T-helper 2 cell treated with Interferon-gamma antibody and Interleukin-4, amounts not matched to agents 100 ng/mL and 5 ng/mL, for 36 hours (primary cell): ENCODE measurements around the gene SYCN. TPM values are rescaled to one million over a fixed set of nuclear protein-coding genes. Genes with fewer than 3 reads are reported as not detected.
"Not testable (repeated sequence)": the region's sequence is repeated elsewhere in the genome, so short reads cannot be mapped to it uniquely, and the experiment has no call there.

Source experiments
- intact Hi-C: fragments of 100-400 bp; cut with micrococcal nuclease; formaldehyde crosslinking; loops from one replicate; pipeline ENCODE4 v1.15.1; 2023
- total RNA-seq: library from RNA; stranded (reverse); gene quantifications from 2 replicates; pipeline ENCODE4 v1.2.3, GENCODE V29; 2022

SYCN gene
- total RNA-seq, 1 donor from 2014 or later, result not detected

DNA sequence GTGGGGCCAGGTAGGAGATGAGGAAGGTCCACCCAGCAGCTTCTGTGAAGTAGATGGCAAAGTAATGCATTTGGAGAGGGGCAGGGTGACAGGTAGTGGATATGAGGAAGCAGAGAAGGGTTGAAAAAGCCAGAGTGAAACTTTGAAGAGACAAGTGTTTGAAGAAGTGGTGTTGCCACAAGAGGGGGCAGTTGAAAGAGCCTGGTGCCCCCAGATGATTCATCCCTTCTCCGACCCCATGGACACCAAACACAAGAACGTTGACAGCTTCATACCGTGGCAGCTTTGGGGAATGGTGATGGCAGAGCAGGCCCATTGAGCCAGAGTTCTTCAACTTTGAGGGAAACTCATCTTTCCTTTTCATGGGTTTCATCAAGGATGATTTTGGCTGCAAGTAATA lies 20.8 kb upstream of the SYCN start:
- intact Hi-C loops, result no loop called here

- intact Hi-C loops, result no loop called here
Measured at GRCh38 chr19:39223703-39224279, 19.7 kb upstream of the SYCN start.

GRCh38 chr19:39219108-39219507 lies 15.0 kb upstream of the SYCN start:
- intact Hi-C loops, result not testable (repeated sequence)

- intact Hi-C loops, result no loop called here
Measured at GRCh38 chr19:39218230-39219007, 14.4 kb upstream of the SYCN start.

GRCh38 chr19:39217094-39217493 lies 13.0 kb upstream of the SYCN start:
- intact Hi-C loops, result no loop called here

- intact Hi-C loops, result not testable (repeated sequence)
Measured at GRCh38 chr19:39215323-39215722, 11.3 kb upstream of the SYCN start.

- intact Hi-C loops, result loop anchor here (1.0 kb wide), 2 partner anchors 116 to 200 kb away; partner anchors contain the start of gene PLEKHG2
Measured at GRCh38 chr19:39212375-39212742, 8.3 kb upstream of the SYCN start.

DNA sequence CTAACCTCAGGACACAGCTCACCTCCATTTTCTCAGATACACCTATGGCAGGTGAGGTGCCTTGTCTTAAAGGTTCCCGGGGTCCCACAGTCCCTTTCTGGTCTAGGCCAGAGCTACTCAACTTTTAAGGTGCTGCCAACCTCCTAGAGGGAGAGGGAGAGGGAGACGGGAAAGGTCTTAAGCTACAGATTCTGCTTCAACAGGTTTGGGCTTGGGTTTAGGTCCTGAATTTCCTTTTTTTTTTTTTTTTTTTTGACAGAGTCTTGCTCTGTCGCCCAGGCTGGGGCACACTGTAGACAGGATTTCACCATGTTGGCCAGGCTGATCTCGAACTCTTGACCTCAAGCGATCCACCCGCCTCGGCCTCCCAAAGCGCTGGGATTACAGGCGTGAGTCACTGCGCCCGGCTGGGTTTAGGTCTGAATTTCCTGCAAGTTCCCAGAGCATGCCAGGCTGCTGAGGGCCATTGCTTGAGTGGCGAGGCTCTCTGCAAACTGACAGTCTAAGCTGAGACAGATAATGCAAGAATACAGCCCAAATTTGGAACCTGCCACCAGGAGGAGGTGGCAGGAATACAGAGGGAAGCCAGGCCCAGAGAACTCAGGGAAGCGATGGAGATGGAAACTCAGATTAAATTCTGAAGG lies 7.8 kb upstream of the SYCN start:
- intact Hi-C loops, result loop anchor here (1.0 kb wide), 2 partner anchors 116 to 200 kb away; partner anchors contain the start of gene PLEKHG2

GRCh38 chr19:39209196-39209595 lies 5.1 kb upstream of the SYCN start:
- intact Hi-C loops, result no loop called here

GRCh38 chr19:39208175-39208795 lies 4.2 kb upstream of the SYCN start:
- intact Hi-C loops, result no loop called here

- intact Hi-C loops, result no loop called here
Measured at GRCh38 chr19:39207293-39207836, 3.3 kb upstream of the SYCN start.

DNA sequence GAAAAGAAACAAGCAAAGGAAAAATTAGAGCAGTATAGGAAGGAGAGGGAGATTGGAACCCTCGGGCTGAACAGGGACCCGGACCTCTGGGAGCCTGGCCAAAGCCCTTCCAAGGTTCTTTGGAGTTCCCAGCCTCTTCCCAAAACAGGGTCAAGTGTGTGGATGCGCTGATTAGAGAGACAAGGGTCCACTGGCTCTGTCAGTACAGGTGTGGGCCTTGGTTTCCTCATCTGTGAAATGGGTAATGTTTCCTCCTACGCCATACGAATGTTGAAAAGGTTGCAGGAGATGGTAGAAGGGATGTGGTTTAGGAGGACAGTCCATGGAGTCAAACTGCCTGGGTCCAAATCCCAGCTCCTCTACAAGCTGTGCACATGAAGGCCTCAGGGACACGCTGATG lies 2.1 kb upstream of the SYCN start:
- intact Hi-C loops, result no loop called here

DNA sequence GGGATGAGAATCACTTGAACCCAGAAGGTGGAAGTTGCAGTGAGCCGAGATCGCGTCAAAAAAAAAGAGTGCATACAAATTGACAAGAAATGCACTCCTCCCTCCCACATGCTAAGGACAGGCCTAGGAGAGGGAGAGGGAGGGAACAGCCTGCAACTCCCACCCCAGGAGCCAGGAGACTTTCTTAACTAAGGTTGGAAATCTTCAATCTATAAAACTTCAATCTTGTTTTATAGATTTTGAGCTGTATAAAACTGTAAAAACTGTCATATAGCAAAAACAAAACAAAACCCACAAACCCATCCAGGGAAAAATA lies 1.3 kb upstream of the SYCN start:
- intact Hi-C loops, result no loop called here

GRCh38 chr19:39202998-39203355 lies 1.1 kb downstream of the SYCN start:
- intact Hi-C loops, result no loop called here

DNA sequence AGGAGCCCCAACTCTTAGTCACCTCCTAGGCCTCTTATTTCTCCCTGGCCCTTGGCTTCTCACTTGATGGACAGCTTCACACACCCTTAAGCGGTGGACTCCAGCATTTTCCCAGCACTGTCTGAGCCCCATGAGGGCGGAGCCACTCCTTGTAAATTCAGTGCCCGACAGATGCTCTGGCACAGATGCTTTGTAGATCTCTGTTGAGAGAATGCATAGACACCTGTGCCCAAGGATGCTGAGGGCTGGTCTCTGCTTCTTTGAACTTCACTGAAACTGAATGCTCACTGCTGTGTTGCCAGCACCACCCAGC lies 3.3 kb downstream of the SYCN start:
- intact Hi-C loops, result no loop called here

- intact Hi-C loops, result no loop called here
Measured at GRCh38 chr19:39200066-39200802, 3.8 kb downstream of the SYCN start.

DNA sequence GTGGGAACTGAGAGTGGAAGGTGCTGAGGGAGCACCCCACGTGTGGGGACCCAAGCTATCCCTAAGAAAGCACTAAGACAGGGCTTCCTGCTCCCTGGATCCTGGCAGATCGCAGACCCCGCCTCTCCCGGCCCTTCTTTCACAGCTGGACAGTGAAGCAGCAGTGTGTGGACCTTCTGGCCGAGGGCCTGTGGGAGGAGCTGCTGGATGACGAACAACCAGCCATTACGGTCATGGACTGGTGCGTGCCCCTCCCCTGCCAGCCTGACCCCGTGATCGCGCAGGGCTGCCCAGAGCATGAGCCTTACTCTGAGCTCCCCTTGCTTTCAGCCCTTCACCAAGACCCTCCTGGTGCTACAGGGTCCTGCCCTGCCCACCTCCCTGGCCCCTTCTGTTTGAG lies 5.0 kb downstream of the SYCN start:
- intact Hi-C loops, result no loop called here

GRCh38 chr19:39197808-39198207 lies 6.3 kb downstream of the SYCN start:
- intact Hi-C loops, result no loop called here

- intact Hi-C loops, result no loop called here
Measured at GRCh38 chr19:39196860-39197562, 7.1 kb downstream of the SYCN start, which contains the start of gene NCCRP1. Gene NCCRP1, plus strand, starts transcription at chr19:39196964. Its CDS starts 19 bp downstream, at chr19:39196983.

DNA sequence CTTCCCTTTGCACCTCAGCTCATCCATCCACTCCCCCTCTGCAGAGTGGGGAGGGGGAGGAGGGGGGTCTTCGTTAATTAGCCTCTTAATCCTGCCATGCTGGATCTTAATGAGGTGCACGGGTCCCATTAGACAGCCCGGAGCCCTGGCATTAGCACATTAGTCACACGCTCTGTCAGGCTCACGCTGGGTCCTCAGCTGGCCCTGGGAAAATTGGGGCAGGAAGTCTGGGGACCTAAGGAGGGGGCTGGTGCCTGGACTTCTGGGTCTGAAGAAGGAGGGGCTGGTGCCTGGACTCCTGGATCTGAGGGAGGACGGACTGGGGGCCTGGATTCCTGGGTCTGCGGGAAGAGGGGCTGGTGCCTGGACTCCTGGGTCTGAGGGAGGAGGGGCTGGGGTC lies 7.7 kb downstream of the SYCN start:
- intact Hi-C loops, result no loop called here

- intact Hi-C loops, result no loop called here
Measured at GRCh38 chr19:39195755-39196154, 8.3 kb downstream of the SYCN start.
